Activated naive CD8-positive, alpha-beta T cell treated with anti-CD3 and anti-CD28 coated beads, Interleukin-2, amount 50 U/mL, for 16 hours (primary cell): Measurements from ENCODE around the gene OXSR1.
"Not testable (repeated sequence)": the region's sequence is repeated elsewhere in the genome, so short reads cannot be mapped to it uniquely, and the experiment has no call there.

Experiments used
- DNase-seq: peaks from one replicate; pipeline ENCODE4 v3.0.0-alpha.2; 2020; ENCODE audit warnings: low read depth, low spot score

OXSR1 gene

GRCh38 chr3:38268087-38268486 is 102.8 kb downstream of the OXSR1 start:
- DNase-seq = no peak

DNA sequence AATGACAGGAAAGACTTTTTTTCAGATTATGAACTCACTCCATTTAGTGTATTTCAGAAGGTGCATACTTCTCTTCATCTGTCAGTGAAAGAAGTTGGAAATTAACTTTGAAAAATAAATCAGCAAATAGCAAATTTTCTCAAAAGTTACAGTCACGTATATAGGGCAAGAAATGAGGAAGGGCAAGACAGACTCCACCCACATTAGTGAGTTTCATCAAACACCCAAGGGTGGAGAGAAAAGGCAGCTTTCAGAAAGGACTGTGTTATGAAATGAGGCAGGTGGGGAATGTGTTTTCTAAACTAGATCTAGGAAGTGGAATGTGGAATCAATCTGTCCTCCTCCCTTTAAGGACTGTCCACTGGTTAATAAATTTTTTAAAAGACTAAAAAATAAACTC is 103.2 kb downstream of the OXSR1 start:
- DNase-seq = no peak

GRCh38 chr3:38270606-38271005 is 105.3 kb downstream of the OXSR1 start:
- DNase-seq = no peak

DNA sequence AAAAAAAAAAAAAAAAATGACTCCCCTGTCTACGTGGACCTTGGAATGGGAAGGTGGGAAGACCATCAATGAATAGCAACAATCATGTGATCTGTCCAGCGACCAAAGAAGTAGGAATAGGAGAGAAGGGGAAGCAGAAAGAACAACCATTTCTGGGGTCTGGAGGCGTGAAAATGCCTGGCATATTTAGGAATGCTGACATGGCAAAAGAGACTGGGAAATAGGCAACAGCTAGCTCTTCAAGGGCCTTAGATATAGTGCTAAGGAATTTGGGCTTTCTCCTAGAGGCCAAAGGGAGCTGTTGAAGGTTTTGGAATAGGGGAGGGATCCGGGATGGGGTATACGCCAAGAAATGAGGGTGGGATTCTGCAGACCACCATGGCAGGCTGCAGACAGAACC is 106.2 kb downstream of the OXSR1 start:
- no peak for DNase-seq

GRCh38 chr3:38274864-38275649 is 109.7 kb downstream of the OXSR1 start:
- no peak for DNase-seq

DNA sequence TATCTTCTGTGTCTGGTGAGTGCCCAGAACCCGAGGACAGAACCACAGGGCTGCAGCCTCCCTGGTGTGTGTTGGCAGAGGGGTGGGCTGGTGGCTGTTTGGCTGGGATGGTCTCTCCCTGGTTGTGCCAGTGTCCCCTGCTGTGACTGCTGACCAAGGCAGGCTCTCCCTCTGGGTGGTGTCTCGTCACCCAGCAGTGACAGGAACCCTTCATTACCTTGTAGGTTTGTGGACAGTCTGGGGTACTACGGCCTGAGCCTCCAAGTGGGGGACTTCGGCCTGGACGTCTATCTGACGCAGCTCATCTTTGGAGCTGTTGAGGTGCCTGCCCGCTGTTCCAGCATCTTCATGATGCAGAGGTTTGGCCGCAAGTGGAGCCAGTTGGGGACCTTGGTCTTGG is 110.3 kb downstream of the OXSR1 start:
- no peak for DNase-seq

GRCh38 chr3:38276081-38276916 is 111.0 kb downstream of the OXSR1 start:
- no peak for DNase-seq

- DNase-seq = no peak
These were observed 111.7 kb downstream of the OXSR1 start for GRCh38 chr3:38276917-38277630.

DNA sequence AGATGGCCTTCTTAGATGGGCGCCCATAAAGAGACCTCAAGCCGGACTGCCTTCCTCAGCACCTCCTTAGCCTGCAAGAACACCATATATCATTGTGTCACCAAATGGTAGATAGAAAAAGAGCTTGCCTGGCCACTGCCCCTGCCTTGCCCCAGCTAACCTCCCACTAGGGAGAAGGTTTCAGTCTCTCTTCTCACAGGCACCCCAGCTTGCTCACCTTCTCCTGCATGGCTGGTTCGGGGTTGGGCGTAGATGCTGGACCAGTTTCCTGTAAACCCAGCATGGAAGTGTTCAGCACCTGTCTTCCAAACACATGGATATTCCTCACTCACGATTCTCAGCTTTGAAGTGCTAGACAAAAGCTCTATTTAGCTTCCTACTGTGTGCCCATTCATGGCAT is 113.5 kb downstream of the OXSR1 start:
- DNase-seq = no peak

GRCh38 chr3:38281895-38282686 is 116.8 kb downstream of the OXSR1 start, which contains the start of gene SLC22A14:
Gene SLC22A14, plus strand, starts transcription at chr3:38282294. Its CDS starts 23,733 bp downstream, at chr3:38306027.
- DNase-seq = no peak

DNA sequence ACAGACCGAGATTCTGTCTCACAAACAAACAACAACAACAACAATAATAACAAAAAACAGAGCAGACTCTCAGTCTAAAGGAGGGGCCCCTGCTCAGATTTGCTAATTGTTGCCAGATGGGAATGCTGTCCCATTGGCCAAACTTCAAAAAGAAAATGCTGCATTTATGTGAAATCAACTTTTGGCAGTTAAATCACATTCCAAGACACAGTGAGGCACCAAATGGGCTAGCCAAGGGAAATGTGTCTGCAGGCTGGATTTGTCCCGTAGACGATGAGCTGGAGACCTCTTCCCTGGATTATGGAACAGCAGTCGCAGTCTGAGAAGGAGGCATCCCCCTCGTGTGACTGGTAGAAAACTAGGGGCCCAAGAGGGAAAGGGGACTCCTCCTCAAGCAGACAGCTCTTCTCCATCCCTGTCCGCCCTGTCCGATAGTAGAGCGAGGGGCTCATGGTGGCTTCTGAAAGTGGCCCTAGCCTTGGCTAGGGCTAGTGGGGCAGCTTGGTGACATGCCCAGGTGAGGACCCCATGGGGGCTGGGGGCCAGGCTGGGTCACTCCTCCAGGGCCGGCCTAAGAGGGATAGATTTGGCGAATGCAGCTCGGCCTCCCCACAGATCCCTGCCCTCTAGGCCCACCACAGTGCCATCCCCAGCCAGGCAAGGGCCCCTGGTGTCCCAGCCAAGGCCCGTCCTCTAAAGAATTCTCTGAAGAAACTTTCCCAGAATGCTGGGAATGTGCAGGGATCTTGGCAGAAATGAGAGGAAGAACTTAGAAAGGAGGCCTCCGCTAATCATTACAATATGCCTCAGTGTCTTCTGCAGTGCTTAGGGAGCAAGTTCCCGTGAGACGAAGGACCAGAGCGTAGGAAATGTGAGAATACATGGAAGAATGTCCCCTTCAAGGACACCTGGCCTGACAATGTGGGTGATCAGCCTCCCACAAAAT is 118.7 kb downstream of the OXSR1 start:
- DNase-seq = no peak

DNA sequence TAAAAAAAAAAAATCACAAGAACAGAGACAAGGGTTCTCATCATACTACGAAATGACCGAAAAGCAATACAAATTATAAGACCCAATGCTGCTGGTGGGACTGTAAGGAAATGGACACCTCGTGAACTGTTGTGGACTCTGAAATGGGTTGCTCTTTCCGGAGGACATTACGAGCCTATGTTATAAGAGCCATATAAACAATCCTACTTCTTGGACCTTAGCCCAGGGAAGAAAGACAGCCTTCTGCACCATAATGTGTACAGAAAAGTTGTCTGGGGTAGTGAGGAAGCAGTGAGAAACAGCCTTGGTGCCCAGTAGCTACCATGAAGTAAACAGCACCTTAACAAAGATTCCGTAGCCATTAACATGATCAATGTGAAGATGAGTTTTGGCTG is 119.4 kb downstream of the OXSR1 start:
- DNase-seq = no peak

GRCh38 chr3:38289286-38290217 is 124.2 kb downstream of the OXSR1 start:
- not testable (repeated sequence) for DNase-seq

DNA sequence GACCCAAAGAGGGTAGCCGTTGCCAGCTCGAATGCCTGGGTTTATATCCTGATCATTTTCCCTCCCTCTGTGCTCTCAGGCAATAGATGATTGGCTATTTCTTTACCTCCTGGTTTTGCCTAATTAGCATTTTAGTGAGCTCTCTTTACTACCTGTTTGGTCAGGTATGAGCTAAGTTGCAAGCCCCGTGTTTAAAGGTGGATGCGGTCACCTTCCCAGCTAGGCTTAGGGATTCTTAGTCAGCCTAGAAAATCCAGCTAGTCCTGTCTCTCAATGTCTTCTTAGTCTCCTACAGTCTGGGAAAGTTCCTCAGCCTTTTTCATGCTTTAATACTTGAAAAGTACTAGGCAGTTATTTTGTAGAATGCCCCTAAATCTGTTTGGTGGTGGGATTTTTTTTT is 131.7 kb downstream of the OXSR1 start:
- DNase-seq = not testable (repeated sequence)

- DNase-seq = no peak
These were observed 132.2 kb downstream of the OXSR1 start for GRCh38 chr3:38297537-38297936.

GRCh38 chr3:38297947-38298711 is 132.8 kb downstream of the OXSR1 start:
- DNase-seq = no peak
